GM18505 (cell line): Measurements from ENCODE around the gene THAP10.

Experiments
- ATAC-seq: cut with Tn5 transposase; IDR thresholded peaks from one replicate; pipeline ENCODE4 v1.9.1; 2021; ENCODE audit not compliant: unreplicated experiment
- POLR2A ChIP-seq: IDR thresholded peaks from 4 replicates; pipeline ENCODE4 v1.6.1; 2011; ENCODE audit warnings: borderline replicate concordance; ENCODE audit not compliant: insufficient read depth, insufficient read length; ENCODE audit errors: extremely low read depth

Gene THAP10

DNA sequence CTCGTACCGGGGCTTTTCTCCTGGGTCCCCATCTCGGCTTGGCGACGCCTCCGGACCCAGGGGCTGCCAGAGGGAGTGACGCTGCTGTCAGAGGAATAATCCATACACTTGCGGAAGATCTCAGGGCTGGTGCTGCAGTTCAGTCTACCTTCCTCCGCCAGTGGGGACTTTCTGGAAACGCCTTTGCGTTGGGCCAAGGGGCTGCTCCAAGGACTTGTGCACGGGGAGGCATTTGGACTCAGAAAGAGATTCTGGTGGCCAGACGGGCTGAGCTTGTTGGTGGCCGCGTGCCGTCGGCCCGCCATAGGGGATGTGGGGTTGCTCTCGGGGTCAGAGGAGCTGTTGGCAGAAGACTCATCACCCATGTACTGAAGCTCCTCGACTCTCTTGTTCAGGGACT lies 60.1 kb downstream of the THAP10 start:
- ATAC-seq = no peak
- no peak for TF ChIP-seq POLR2A
